GM23248 (cell line): ENCODE measurements around the gene ACTL8.

Source experiments
- EZH2 ChIP-seq: fragments of 200-600 bp; sonication (generic); IDR thresholded peaks from 2 replicates; pipeline ENCODE4 v1.6.1; 2018; ENCODE audit warnings: antibody characterized with exemption, mild to moderate bottlenecking; ENCODE audit not compliant: insufficient read depth, poor library complexity, severe bottlenecking
- EZH2phosphoT487 ChIP-seq: fragments of 200-600 bp; sonication (generic); IDR thresholded peaks from 2 replicates; pipeline ENCODE4 v1.6.1; 2018; ENCODE audit warnings: antibody characterized with exemption, moderate library complexity, mild to moderate bottlenecking, low read depth; ENCODE audit not compliant: insufficient read depth

DNA sequence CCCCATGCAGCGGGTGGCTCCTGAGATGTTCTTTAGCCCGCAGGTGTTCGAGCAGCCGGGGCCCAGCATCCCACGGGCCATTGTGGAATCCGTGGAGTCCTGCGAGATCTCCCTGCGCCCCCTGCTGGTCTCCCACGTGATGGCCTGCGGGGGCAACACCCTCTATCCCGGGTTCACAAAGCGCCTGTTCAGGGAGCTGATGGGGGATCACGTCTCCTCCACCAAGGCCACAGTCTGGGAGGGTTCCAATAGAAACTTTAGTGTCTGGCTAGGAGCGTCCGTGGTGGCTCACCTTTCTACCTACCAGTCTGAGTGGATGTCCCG lies 71.0 kb downstream of the ACTL8 start:
- TF ChIP-seq EZH2phosphoT487 (no peak), EZH2 (no peak)
